AG08396 (cell line): Measurements from ENCODE around the gene GCM1.

ENCODE experiments used
- DNase-seq: peaks from one replicate; pipeline ENCODE4 v3.0.0; 2012; ENCODE audit warnings: low spot score, mixed read lengths

GCM1 gene

GRCh38 chr6:53152576-53152975, 3.9 kb upstream of the GCM1 start:
- DNase-seq: no peak

GRCh38 chr6:53151676-53152075, 3.0 kb upstream of the GCM1 start:
- no peak for DNase-seq

- DNase-seq: no peak
Measured at GRCh38 chr6:53144802-53145201, 3.8 kb downstream of the GCM1 start.

GRCh38 chr6:53143710-53144109, 4.9 kb downstream of the GCM1 start:
- no peak for DNase-seq

- no peak for DNase-seq
Measured at GRCh38 chr6:53142810-53143209, 5.8 kb downstream of the GCM1 start.

- no peak for DNase-seq
Measured at GRCh38 chr6:53139841-53140413, 8.7 kb downstream of the GCM1 start.

GRCh38 chr6:53136000-53136609, 12.5 kb downstream of the GCM1 start:
- no peak for DNase-seq

- no peak for DNase-seq
Measured at GRCh38 chr6:53134601-53135235, 13.9 kb downstream of the GCM1 start.

- no peak for DNase-seq
Measured at GRCh38 chr6:53133961-53134360, 14.7 kb downstream of the GCM1 start.

GRCh38 chr6:53130569-53131290, 17.9 kb downstream of the GCM1 start:
- DNase-seq: no peak

GRCh38 chr6:53128842-53129241, 19.8 kb downstream of the GCM1 start:
- DNase-seq: no peak

- DNase-seq: no peak
Measured at GRCh38 chr6:53125276-53125675, 23.4 kb downstream of the GCM1 start.

- DNase-seq: no peak
Measured at GRCh38 chr6:53124131-53124800, 24.4 kb downstream of the GCM1 start.

- peak; percentile 37 for DNase-seq
Measured at GRCh38 chr6:53119772-53120409, 28.8 kb downstream of the GCM1 start.

GRCh38 chr6:53119349-53119748, 29.3 kb downstream of the GCM1 start:
- DNase-seq: no peak

- no peak for DNase-seq
Measured at GRCh38 chr6:53115741-53116140, 32.9 kb downstream of the GCM1 start.

- DNase-seq: no peak
Measured at GRCh38 chr6:53115113-53115512, 33.5 kb downstream of the GCM1 start.

GRCh38 chr6:53113742-53114141, 34.9 kb downstream of the GCM1 start:
- DNase-seq: no peak

- no peak for DNase-seq
Measured at GRCh38 chr6:53112871-53113270, 35.8 kb downstream of the GCM1 start.

- no peak for DNase-seq
Measured at GRCh38 chr6:53112404-53112803, 36.2 kb downstream of the GCM1 start.

GRCh38 chr6:53111865-53112264, 36.8 kb downstream of the GCM1 start:
- DNase-seq: no peak

GRCh38 chr6:53109612-53110011, 39.0 kb downstream of the GCM1 start:
- DNase-seq: no peak
